H1 (cell line): Measurements from ENCODE around the gene FBXL15. TPM values are rescaled to one million over a fixed set of nuclear protein-coding genes. Genes with fewer than 3 reads are reported as not detected.

Experiments used
- CTCF ChIA-PET: fragments of 300-600 bp; sonication (Branson Sonifier 250); formaldehyde crosslinking; loops from one replicate; lab custom pipeline; 2021; ENCODE audit not compliant: partially characterized antibody; lab: Charles Lee
- POLR2A ChIA-PET: fragments of 300-600 bp; sonication (Branson Sonifier 250); formaldehyde crosslinking; loops from one replicate; lab custom pipeline; 2021; ENCODE audit warnings: inconsistent platforms; ENCODE audit not compliant: partially characterized antibody; lab: Charles Lee
- DNase-seq, 2 experiments: peaks; one replicate each; pipeline versions ENCODE4 v3.0.0 to v3.0.0-alpha.2; 2010 to 2022; ENCODE audit warnings: low spot score in 2 of 2, low read depth in 1 of 2, mixed read lengths in 1 of 2
- FAIRE-seq: peaks from 2 replicates; lab custom pipeline; 2011; peaks lifted over from hg19 to GRCh38; lab: Jason Lieb, UNC
- H2AFZ ChIP-seq: 2 replicates; pipeline ENCODE4 v1.8.1; 2012; ENCODE audit warnings: low read length, inconsistent platforms
- H2AK5ac ChIP-seq: 2 replicates; pipeline ENCODE4 v1.6.1; 2013; ENCODE audit warnings: low read depth, low read length
- H2BK120ac ChIP-seq: replicated peaks from 2 replicates; pipeline ENCODE3; 2013; ENCODE audit warnings: low read depth, low read length, inconsistent platforms
- H2BK12ac ChIP-seq: 2 replicates; pipeline ENCODE4 v1.6.1; 2013; ENCODE audit warnings: low read depth, low read length
- H2BK15ac ChIP-seq: 2 replicates; pipeline ENCODE4 v1.6.1; 2013; ENCODE audit warnings: low read length
- H2BK20ac ChIP-seq: 2 replicates; pipeline ENCODE4 v1.6.1; 2013; ENCODE audit warnings: low read length
- H2BK5ac ChIP-seq: 2 replicates; pipeline ENCODE4 v1.6.1; 2013; ENCODE audit warnings: low read depth, low read length
- H3K14ac ChIP-seq: 2 replicates; pipeline ENCODE4 v1.6.1; 2013; ENCODE audit warnings: inconsistent platforms; ENCODE audit not compliant: insufficient read length
- H3K18ac ChIP-seq: 2 replicates; pipeline ENCODE4 v1.6.1; 2013; ENCODE audit warnings: low read length; ENCODE audit errors: extremely low read depth
- H3K23ac ChIP-seq: 2 replicates; pipeline ENCODE4 v1.6.1; 2013; ENCODE audit warnings: inconsistent platforms; ENCODE audit not compliant: insufficient read length
- H3K23me2 ChIP-seq: 2 replicates; pipeline ENCODE4 v1.6.1; 2013; ENCODE audit warnings: low read depth, low read length
- H3K27ac ChIP-seq: 2 replicates; pipeline ENCODE4 v1.6.1; 2011; ENCODE audit warnings: low read depth, low read length, inconsistent platforms
- H3K27me3 ChIP-seq, 4 experiments: replicated peaks in 1 of 4; 1 replicate in 1 of 4; 2 replicates in 3 of 4; pipeline versions ENCODE4 v1.6.1 to v1.8.1; 2011 to 2013; ENCODE audit warnings: low read length in 3 of 4, mild to moderate bottlenecking in 3 of 4, inconsistent platforms in 2 of 4, mixed read lengths in 2 of 4, moderate library complexity in 1 of 4; ENCODE audit not compliant: control insufficient read depth in 3 of 4, insufficient read depth in 3 of 4; ENCODE audit errors: extremely low read depth in 1 of 4
- H3K36me3 ChIP-seq, 4 experiments: 2 replicates each; pipeline versions ENCODE4 v1.6.1 to v1.8.1; 2011 to 2013; ENCODE audit warnings: mild to moderate bottlenecking in 4 of 4, low read length in 3 of 4, moderate library complexity in 2 of 4, control low read depth in 1 of 4, inconsistent platforms in 1 of 4; ENCODE audit not compliant: insufficient read depth in 4 of 4, control insufficient read depth in 2 of 4
- H3K4ac ChIP-seq: replicated peaks from 2 replicates; pipeline ENCODE3; 2013; ENCODE audit warnings: low read length, low read depth, mixed read lengths, inconsistent platforms; ENCODE audit not compliant: insufficient read length
- H3K4me1 ChIP-seq, 4 experiments: replicated peaks in 1 of 4; 1 replicate in 1 of 4; 2 replicates in 3 of 4; pipeline versions ENCODE4 v1.6.1 to v1.8.1; 2011 to 2013; ENCODE audit warnings: low read length in 3 of 4, inconsistent platforms in 2 of 4, mixed read lengths in 1 of 4; ENCODE audit not compliant: insufficient read depth in 4 of 4, control insufficient read depth in 3 of 4
- H3K4me2 ChIP-seq, 2 experiments: 2 replicates each; pipeline versions ENCODE4 v1.6.1 to v1.8.1; 2011 to 2013; ENCODE audit warnings: low read depth in 2 of 2, low read length in 2 of 2, control low read depth in 1 of 2, inconsistent platforms in 1 of 2, mild to moderate bottlenecking in 1 of 2; ENCODE audit not compliant: insufficient read depth in 1 of 2
- H3K4me3 ChIP-seq, 4 experiments: fragments of 200-600, 300-600 bp in 1 of 4; sonication (generic), shearing (Covaris generic), sonication (Bioruptor Twin) in 1 of 4; 2 replicates each; pipeline versions ENCODE4 v1.5.1 to v1.8.1; 2011 to 2016; ENCODE audit warnings: low read length in 4 of 4, low read depth in 3 of 4, control low read depth in 2 of 4, inconsistent platforms in 2 of 4, mild to moderate bottlenecking in 2 of 4, mixed read lengths in 1 of 4, moderate library complexity in 1 of 4; ENCODE audit not compliant: insufficient read depth in 2 of 4; ENCODE audit errors: extremely low read depth in 1 of 4
- H3K56ac ChIP-seq: replicated peaks from 2 replicates; pipeline ENCODE3; 2013; ENCODE audit warnings: low read depth, mild to moderate bottlenecking, mixed read lengths, low read length, inconsistent platforms; ENCODE audit not compliant: insufficient read length
- H3K79me1 ChIP-seq: 2 replicates; pipeline ENCODE4 v1.6.1; 2013; ENCODE audit warnings: low read depth, low read length, control low read depth
- H3K79me2 ChIP-seq, 2 experiments: 2 replicates each; pipeline versions ENCODE4 v1.6.1 to v1.8.1; 2012 to 2013; ENCODE audit warnings: low read length in 2 of 2, mild to moderate bottlenecking in 2 of 2, inconsistent platforms in 1 of 2; ENCODE audit not compliant: insufficient read depth in 2 of 2, control insufficient read depth in 1 of 2
- H3K9ac ChIP-seq, 4 experiments: replicated peaks in 1 of 4; 1 replicate in 1 of 4; 2 replicates in 3 of 4; pipeline versions ENCODE4 v1.6.1 to v1.8.1; 2011 to 2013; ENCODE audit warnings: low read depth in 3 of 4, low read length in 3 of 4, control low read depth in 2 of 4, mild to moderate bottlenecking in 2 of 4, moderate library complexity in 2 of 4, inconsistent platforms in 1 of 4; ENCODE audit errors: extremely low read depth in 1 of 4
- H3K9me3 ChIP-seq, 2 experiments: 2 replicates each; pipeline versions ENCODE4 v1.6.1 to v1.8.1; 2012 to 2013; ENCODE audit warnings: mild to moderate bottlenecking in 2 of 2, moderate library complexity in 2 of 2, control low read depth in 1 of 2, inconsistent platforms in 1 of 2, low read depth in 1 of 2, low read length in 1 of 2, mixed read lengths in 1 of 2; ENCODE audit not compliant: insufficient read depth in 2 of 2
- H4K20me1 ChIP-seq, 2 experiments: replicated peaks in 1 of 2; 2 replicates each; pipeline versions ENCODE3 to v1.8.1; 2011 to 2013; ENCODE audit warnings: inconsistent platforms in 2 of 2, low read length in 2 of 2, mild to moderate bottlenecking in 1 of 2; ENCODE audit not compliant: insufficient read depth in 2 of 2, control insufficient read depth in 1 of 2
- H4K5ac ChIP-seq: 2 replicates; pipeline ENCODE4 v1.6.1; 2013; ENCODE audit warnings: low read length, low read depth, mixed read lengths, inconsistent platforms; ENCODE audit not compliant: insufficient read length
- H4K8ac ChIP-seq: 2 replicates; pipeline ENCODE4 v1.8.0; 2013; ENCODE audit warnings: mild to moderate bottlenecking, moderate library complexity, low read length, inconsistent platforms; ENCODE audit not compliant: insufficient read depth; ENCODE audit errors: extremely low read depth
- H4K91ac ChIP-seq: replicated peaks from 2 replicates; pipeline ENCODE3; 2013; ENCODE audit warnings: low read length, mixed read lengths, inconsistent platforms; ENCODE audit not compliant: insufficient read length
- SIRT6 ChIP-seq: IDR thresholded peaks from one replicate; pipeline ENCODE4 v1.7.1; 2012; ENCODE audit warnings: low read length, inconsistent platforms
- WGBS, 2 experiments: shearing (Covaris generic) in 1 of 2; methylation state at CpG; one replicate each; pipeline versions ENCODE4 v1.1.6 to v1.1.7; 2013 to 2015; ENCODE audit warnings: low lambda C conversion rate in 2 of 2, mixed read lengths in 2 of 2, inconsistent platforms in 1 of 2, low coverage in 1 of 2, missing lambda C conversion rate in 1 of 2; ENCODE audit not compliant: insufficient replicate concordance in 2 of 2, insufficient coverage in 1 of 2, insufficient read length in 1 of 2; ENCODE audit errors: extremely low coverage in 1 of 2, missing lambda C conversion rate in 1 of 2; 5-methylcytosine and 5-hydroxymethylcytosine counted together
- polyA plus RNA-seq, 7 experiments: library from polyadenylated mRNA; depleted of rRNA in 3 of 7; stranded (reverse) in 5 of 7; unstranded in 2 of 7; fragments of >200 nt in 5 of 7; fragments of 200-250 nt in 2 of 7; gene quantifications; 1 replicate in 5 of 7; 2 replicates in 1 of 7; 4 replicates in 1 of 7; pipeline versions ENCODE4 v1.2.1 to v1.2.3, GENCODE V29; 2011 to 2013; ENCODE audit warnings: missing spikeins in 2 of 7, mixed read lengths in 2 of 7
- total RNA-seq: library from RNA; stranded (reverse); fragmentation: NEBNext Ultra II Directional; extraction: Animal tissue kit (Norgen Biotek cat#: 25700); gene quantifications from 2 replicates; pipeline ENCODE4 v1.2.1, GENCODE V29; 2021

The FBXL15 gene
- total and polyA plus RNA-seq, 2 of the 8 experiments (the other 6 are each of a cell fraction or from before 2014, with no cell fraction given) = 11.3 to 22.6 TPM

- Histone ChIP-seq H2BK5ac (0 out of 2 replicates have a peak overlapping the region, but pooled peaks have one; percentile 44), H4K20me1 (peaks cover 0 to 8% of the 10 kb centered on the region in 2 experiments), H4K5ac (no peak overlapping the region), H3K4me1 (peaks cover 6 to 28% (median 19%) of the 10 kb centered on the region in 4 experiments), H3K56ac (no peak overlapping the region), H2BK120ac (no peak overlapping the region), H3K23ac (no peak overlapping the region), H2AFZ (no peak overlapping the region), H3K36me3 (no peaks in the 10 kb centered on the region; a peak in 1 of 8 replicates), H2BK20ac (no peak overlapping the region), H3K18ac (no peak overlapping the region), H3K4me2 (no peak overlapping the region; a peak in 1 of 4 replicates), H3K9me3 (no peaks in the 10 kb centered on the region), H3K27me3 (peaks cover 17 to 52% (median 50%) of the 10 kb centered on the region in 4 experiments), H3K79me1 (no peaks in the 10 kb centered on the region), H4K8ac (no peak overlapping the region), H3K23me2 (peaks cover 26% of the 10 kb centered on the region), H3K4ac (no peak overlapping the region), H2BK15ac (peak overlapping the region; percentile 99), H2BK12ac (0 out of 2 replicates have a peak overlapping the region, but pooled peaks have one; percentile 85), H3K79me2 (no peaks in the 10 kb centered on the region), H2AK5ac (peak overlapping the region; percentile 96; the same call in 1 of the 2 replicates), H3K9ac (no peak overlapping the region), H4K91ac (peak overlapping the region; percentile 46), H3K27ac (no peak overlapping the region), H3K14ac (no peak overlapping the region), H3K4me3 (no peak overlapping the region)
- CTCF ChIA-PET = interaction anchor here (0.9 to 16.4 kb wide), 4 partner anchors 12 to 176 kb away, joined by 5 to 184 read pairs (median 44); partner anchors contain the start of genes ELOVL3 and NFKB2
- 85% methylated on average over 13 of the region's 13 CpGs; no CpG with 5 or more reads in 1 of the 2 experiments for WGBS, 2 experiments
- no peak for DNase-seq
- TF ChIP-seq SIRT6 = no peak
- FAIRE-seq = no peak
- POLR2A ChIA-PET = interaction anchor here (0.6 to 5.9 kb wide), 4 partner anchors 9 to 256 kb away, joined by 3 to 33 read pairs (median 6); partner anchors contain the start of genes FBXL15, NFKB2 and NOLC1
These were observed 13.1 kb upstream of the FBXL15 start for GRCh38 chr10:102407425-102408130.
